ENCODE results near the gene SPEG.

DNA sequence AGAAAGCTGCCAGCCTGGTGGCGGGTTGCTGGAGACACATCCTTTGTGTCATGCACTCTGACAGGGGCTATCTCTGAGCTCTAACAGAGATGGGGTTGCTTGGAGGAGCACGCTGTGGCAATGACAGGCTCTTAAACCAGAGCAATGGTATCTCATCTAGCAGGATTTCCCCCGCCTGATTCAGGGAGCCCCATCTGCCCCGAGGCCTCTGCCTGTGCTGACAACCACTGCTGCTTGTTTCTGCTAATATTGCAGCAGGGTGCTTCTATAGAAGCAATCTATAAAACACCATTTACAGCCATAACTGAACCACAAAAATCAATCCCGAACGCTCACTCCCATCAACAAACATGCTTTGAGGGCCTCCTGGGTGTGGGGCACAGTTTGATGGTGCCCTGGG, 34.1 kb upstream of the SPEG start:
- TF ChIP-seq, protein P1, sequence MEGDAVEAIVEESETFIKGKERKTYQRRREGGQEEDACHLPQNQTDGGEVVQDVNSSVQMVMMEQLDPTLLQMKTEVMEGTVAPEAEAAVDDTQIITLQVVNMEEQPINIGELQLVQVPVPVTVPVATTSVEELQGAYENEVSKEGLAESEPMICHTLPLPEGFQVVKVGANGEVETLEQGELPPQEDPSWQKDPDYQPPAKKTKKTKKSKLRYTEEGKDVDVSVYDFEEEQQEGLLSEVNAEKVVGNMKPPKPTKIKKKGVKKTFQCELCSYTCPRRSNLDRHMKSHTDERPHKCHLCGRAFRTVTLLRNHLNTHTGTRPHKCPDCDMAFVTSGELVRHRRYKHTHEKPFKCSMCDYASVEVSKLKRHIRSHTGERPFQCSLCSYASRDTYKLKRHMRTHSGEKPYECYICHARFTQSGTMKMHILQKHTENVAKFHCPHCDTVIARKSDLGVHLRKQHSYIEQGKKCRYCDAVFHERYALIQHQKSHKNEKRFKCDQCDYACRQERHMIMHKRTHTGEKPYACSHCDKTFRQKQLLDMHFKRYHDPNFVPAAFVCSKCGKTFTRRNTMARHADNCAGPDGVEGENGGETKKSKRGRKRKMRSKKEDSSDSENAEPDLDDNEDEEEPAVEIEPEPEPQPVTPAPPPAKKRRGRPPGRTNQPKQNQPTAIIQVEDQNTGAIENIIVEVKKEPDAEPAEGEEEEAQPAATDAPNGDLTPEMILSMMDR (IDR thresholded peaks at IDR 0.05) = no peak
- TF ChIP-seq POLR2A (IDR thresholded peaks at IDR 0.05) = no peak
- TF ChIP-seq EP300 (IDR thresholded peaks at IDR 0.05) = no peak

Data from tibial nerve (tissue), 4 donors.